NCI-H2227 (cell line): ENCODE measurements around the gene NDUFA8.

ENCODE experiments used
- DNase-seq: peaks from one replicate; lab custom pipeline; 2025; ENCODE audit not compliant: unreplicated experiment; lab: John Stamatoyannopoulos, UW

The NDUFA8 gene

DNA sequence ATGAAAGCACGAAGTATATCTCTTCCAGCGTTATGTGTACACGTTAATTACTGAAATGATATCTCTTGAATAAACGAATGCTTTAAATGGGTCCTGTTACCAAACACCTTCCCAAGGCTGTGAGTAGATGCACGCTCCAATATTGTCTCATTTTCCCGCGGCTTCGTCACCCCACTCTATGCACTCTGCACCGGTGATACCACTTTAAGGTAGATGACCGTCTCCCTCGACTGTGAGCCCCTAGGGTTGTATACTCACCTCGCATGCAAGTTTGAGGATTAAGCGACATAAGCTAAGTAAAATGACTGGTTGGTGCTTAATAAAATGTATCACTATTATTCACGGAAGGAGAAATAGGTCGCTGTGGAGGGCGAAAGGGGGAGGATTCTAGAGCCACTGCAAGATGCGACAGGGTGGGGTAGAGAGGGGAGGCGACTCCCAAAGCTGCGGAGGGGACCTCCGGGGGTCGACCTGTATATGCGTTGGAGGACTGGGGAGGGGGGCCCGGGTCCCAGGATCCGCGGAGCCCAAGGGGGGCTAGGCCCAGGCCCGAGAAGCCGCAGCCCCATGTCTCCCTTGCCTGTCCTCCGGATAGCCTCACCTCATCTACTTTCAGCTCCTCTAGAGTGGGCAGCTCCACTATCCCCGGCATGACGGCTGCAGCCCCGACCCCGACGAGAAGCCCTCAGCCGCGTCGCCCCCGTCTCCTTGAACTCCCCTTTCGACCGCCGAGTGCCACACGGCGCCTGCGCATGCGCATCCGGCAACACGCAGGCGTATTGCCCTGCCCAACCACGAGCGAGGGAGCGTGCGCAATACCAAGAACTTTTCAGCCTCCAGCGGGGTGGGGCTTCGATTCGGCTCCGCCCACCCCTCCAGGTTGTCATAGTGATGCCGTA lies at the start of gene NDUFA8, which contains the start of gene MORN5:
Gene NDUFA8 (minus strand): TSS at position 754 of the 899 bp plus-strand sequence. CDS start 102 bp downstream, at position 652.
Gene MORN5 (plus strand): TSS at position 883 of the 899 bp plus-strand sequence. CDS start 65 bp downstream, outside the sequence.
- peak; percentile 96 for DNase-seq

DNA sequence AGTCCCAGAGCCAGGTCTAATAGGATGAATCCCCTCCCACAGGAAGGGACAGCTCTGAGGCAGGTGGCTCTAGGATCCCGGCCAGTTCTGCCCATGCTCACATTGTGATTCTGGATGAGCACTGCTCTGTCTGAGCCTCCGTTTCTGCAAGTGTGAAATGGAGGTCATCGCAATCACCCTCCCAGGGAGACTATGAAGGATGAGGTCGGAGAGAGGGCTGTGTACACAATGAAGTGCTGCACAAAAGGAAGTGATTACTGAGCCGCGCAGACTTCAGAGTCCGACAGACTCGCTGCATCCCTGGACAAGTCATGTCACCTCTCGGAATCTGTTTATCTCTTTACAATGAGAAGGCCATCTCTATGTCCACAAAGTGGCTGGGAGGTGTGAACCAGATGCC lies 47.5 kb upstream of the NDUFA8 start:
- no peak for DNase-seq

DNA sequence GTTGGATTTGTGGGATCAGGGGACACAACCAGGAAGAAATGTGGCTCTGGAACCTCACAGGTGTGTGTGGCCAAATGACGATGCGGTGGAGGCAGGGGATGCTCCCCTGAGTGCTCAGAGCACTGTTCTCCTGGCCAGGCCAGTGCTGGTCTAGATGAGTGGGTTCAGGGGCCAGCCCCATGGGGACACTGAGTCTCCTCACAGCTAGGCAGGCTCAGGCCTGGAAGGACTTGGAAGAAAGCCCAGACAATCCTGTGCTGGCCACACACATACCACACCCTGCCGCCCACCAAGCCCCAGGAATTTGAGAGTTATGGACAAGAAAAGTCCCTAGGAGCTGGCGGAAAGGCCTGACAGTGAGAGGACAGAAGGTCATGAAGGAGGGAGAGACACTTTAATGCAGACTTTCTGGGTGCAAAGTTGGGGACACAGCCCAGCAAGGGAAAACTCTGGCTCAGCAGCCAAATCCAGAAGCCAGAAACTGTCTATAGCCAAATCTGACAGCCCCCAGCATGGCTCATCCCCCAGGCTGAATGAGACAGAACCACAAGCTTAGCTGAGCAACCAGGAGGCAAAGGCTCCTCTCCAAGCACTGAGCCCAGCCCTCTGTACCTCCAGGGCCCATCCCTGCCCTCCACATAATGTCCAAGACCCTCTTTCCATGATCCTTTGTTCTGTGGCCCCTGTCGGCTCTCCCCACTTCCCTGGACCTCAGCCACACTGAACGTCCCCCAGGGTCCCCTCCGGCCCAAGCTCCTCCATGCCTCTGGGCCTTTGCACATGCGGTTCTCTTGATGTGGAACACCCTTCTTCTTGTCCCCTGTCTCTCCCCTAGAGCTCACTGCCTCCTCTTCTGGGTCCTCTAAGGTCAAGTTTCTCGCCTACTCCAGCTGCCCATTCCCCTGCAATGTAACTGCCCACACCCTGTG lies 46.8 kb upstream of the NDUFA8 start:
- DNase-seq, result no peak

DNA sequence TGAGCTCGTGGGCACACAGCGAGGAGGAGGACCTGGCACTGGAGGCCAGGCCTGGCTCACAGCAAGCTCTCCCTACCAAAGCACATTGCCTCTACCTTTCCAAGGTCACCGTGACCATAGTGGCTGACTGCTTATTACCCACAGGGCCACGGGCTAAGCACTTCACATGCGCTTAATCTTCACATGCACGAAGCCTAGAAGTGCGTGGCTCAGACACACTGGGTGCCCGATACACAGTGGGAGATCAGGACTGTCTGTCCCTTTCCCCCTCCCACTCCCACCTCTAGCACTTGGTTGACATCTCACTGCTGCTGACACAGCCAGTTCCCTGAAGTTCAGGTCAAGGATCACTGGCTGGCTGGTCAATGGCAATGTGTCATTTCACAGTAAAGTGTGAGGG lies 45.6 kb upstream of the NDUFA8 start:
- no peak for DNase-seq

DNA sequence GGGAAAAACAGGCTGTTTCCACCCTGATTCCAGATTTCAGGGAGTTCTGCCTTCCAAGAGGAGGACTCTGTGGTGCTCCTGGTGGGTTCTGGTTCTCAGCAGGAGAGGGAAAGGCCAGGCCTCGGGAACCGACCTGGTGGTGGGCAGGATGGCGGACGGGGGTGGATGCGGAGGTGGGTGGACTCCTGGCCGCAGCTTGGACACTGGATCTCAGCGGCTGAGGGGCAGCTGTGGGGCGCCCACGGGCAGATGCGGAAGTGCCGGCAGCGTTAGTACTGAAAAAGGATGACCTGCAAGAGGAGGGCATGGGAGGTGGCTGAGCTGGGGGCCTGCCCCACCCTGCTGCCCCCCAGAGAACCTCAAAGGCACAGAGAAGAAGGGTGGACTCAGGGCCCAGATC lies 44.9 kb upstream of the NDUFA8 start:
- DNase-seq, result no peak

DNA sequence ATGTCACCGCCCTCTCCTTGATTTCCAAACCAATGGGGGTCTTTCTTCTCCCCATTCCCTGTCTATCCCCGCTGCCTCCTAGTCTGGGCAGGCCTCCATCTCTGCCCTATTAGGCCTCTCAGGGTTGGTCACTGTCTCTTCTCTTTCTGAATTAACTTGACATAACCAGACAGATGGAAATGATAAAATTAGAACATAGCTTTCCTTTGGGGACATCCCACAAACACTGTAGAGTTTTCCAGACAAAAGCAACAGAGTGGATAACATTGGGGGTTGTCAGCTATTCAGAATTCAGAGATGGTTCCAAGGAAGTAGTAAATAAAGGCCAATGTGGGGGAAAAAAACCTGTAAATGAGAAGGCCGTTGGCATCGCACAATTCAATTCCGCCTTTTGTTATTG lies 44.5 kb upstream of the NDUFA8 start:
- DNase-seq, result no peak

DNA sequence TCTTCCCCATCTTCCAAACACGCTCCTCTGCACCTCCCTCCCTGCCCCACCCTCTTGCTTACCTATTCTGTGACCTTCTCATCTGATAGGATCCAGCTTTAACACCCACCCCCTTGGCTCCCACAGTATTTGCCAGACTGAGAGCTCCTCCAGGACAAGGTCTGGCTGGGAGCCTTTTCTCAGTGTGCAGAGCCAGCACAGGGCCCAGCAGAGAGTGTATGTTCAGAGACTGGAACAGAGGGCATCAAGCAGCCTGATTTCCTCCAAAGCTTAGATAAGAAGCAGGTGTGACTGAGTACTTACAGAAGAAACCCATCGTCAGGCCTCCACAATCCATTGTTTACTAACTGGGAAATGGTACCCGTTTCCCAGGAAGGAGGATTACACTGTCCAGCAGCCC lies 42.5 kb upstream of the NDUFA8 start:
- DNase-seq, result no peak

DNA sequence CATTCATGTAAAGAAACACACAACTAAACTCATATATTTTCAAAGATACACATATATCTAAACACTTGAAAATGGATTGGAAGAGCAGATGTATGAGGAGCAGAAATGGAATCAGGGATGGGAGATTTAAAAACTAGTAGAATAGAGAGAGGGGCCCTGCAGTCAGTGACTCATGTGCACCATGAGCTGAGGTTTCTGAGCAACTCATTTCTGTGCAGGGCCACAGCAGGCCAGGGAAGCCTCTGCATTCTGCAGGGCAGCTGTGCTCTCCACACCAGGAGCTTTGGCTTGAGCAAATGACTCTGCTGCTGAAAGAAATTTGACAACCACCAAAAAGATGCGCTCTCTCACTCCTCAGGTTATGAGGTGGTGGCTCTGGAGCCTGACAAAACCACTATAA lies 42.1 kb upstream of the NDUFA8 start:
- no peak for DNase-seq

DNA sequence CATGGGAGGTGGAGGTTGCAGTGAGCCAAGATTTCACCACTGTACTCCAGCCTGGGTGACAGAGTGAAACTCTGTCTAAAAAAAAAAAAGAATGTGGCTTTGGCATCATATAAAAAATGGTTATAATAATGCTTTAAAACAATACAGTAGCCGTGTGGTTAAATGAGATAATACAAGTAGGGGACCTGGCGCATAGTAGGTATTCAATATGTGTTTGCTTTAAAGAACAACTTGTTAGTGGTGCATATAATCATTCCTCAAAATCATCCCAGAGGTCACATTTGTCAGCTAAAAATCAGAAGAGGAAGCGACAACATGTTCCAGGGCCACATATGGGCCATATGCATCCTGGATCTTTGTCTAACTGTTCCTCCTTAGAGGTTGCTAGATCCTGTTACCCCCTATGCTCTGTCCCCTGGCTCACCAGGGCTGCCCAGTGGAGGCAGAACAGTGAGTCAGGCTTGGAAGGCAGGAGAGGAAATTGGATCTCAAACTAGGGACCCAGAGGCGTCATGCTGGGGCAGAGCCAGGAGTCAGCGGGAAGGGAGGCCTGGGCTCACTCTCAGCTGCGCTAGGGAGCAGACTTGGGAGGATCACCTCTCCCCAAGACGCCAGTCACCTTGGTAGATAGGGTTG lies 41.5 kb upstream of the NDUFA8 start:
- no peak for DNase-seq

DNA sequence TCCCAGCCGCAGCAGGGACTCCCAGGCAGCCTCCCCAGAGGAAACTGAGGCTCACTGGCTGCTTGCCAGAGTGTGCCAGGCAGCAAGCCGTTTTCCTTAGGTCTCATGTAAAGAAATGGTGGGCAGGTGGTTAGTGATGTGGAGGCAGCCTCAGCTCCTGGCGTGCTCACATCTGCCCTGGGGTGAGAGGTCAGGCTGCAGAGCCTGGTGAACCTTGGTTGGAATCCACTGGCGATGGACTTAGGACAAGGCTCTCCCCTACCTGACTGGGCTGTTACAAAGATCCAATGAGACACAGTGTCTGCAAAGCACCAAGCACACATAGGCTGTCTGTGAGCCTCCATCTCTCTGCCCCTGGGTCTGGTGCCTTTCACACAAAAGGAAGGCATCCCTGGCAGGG lies 38.3 kb upstream of the NDUFA8 start:
- DNase-seq, result no peak

DNA sequence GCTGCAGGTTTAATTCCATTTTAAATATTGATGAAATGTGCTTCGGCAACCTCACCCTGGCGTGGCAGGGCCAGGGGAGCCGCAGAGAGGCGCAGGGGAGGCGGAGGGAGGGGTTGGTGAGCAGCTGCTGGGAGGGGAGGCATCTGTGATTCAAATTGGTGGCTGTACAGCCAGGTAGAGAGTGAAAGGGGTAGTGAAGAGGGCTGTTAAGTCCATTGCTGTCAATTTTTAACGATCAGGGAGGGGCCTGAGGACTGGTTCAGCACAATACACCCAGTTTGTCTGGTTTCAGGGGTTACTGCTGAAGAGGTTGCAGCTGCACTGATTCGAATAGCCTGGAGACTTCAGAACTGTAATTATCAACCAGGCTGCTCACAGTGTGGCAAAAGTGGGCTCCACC lies 37.8 kb upstream of the NDUFA8 start:
- DNase-seq, result peak; percentile 90

DNA sequence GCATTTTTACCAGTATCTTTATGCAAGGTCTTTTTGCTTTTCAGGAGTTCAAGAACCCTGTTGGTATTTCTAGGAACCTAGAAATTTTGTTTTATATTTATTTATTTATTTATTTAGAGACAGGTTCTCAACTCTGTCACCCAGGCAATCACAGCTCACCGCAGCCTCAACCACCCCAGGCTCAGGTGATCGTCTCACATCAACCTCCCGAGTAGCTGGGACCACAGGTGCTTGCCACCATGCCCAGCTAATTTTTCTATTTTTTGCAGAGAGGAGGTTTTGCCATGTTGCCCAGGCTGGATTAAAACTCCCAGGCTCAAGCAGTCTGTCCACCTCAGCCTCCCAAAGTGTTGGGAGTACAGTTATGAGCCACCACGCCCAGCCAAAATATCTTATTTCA lies 36.3 kb upstream of the NDUFA8 start:
- DNase-seq, result no peak

DNA sequence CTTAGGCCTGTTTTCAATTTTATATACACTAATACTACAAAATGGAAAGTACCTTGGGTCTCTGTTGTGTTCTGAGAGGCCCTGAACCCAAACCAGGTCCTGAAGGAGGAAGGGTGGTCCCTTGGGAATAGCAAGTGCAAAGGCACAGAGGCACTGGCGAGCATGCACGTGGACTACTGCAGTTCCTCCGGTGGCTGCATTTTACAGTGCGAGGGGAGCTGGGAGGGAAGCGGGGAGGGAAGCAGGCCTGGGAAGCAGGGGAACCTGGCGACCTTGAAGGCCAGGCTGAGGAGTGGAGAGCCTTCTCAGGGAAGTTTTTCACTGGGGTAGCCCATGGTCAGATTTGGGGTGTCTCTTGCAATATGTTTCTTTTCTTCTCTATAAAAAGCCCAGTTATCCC lies 34.1 kb upstream of the NDUFA8 start:
- DNase-seq, result no peak

DNA sequence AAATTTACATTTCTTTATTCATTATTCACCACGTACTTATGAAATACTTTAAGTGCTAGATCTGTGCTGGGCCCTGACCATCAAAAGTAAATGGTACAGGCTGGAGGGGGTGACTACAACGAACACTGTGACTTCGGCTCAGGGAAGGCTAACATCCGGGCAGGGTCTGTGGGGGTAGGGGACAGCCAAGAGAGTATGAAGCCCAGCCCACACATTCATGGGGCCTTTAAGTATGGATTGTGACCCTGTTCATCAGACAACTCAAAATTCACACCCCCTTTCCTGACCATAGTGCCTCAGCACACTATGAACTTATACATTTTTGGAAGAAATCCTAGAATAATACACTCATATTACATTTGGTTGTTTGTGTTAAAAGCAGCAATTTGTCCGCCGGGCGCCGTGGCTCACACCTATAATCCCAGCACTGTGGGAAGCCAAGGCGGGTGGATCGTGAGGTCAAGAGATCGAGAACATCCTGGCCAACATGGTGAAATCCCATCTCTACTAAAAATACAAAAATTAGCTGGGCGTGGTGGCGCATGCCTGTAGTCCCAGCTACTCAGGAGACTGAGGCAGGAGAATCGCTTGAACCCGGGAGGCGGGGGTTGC lies 33.4 kb upstream of the NDUFA8 start:
- DNase-seq, result peak; percentile 35

DNA sequence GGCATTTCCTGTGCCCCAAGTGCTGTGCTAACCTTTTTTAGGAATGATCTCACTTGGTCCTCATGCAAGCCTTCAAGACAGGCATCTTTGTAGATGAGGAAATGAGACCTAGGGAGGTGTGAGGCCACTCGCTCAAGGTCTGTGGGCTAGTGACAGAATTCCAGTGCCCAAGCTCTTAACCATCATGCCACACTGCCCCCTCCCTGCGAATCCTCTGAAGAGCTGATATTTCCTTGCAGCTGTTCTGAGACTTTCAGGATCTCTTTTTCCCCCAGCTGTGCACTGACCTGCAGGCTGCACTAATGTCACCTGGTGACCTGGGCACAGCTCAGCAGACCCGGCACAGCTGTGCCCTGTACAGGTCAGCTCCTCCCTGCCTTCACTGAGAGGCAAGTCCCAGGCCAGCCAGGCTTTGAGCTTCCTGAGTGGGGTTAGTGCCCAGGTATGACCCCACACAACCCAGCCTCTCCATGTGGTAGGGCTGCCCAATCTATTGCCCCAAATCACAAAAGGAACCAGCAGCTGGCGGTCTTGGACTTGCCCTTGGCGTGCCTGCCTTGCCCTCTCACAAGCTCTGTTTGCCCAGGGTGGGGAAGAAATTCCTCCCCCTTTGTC lies 32.8 kb upstream of the NDUFA8 start:
- no peak for DNase-seq

DNA sequence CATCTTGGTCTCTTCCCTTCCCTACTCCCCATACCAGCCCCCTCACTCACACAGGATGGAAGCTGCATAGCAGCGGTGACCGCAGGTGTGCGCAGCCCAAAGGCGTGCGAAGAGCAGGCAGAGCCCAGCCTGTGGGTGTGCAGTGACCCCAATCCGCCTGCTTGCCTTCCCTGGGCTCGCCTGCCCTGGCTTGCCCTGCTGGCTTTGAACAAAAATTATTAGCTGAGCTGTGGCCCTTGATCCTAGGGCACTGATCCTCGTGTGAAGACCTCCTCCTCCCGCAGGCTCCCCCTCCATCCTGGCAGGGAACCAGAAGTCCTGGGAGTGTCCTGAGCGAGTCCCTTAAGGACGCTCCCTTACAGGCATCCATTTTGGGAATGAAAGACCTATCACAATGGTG lies 32.0 kb upstream of the NDUFA8 start:
- DNase-seq, result no peak

DNA sequence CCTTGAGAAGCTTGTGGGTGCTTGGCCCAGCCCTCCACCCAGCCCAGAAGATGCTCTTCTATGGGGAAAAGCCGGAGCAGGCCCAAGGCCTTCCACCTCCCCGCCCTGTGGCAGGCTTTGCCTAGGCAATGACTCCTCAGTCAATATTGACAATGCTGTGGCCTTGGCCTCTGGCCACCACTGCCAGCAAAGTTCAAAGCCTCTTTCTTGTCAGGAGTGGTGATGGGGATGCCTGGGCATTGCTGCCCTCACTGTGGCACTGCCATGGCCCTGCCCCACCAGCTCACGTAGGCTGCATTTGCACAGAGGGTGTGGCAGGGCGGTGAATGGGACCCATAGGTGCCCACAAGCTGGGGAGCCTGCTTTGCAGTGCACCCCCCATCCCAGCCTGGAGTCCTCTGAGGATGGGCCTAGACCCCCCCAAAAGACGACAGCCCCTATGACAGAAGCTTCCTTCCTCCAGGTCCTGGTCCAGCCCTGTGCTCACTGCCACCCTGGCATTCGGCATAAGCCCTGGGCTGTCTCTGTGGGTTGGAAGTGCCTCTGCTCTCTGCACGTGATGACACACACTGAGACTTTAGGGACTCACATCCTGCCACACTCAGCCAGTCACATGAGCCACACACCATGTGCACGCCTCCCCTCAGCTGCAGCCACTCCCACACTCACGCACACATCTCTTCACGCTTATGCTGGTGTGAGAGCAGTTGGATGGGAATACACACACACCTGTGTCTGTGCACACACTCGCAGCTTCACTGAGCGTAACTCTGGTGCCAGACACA lies 31.2 kb upstream of the NDUFA8 start:
- DNase-seq, result no peak

DNA sequence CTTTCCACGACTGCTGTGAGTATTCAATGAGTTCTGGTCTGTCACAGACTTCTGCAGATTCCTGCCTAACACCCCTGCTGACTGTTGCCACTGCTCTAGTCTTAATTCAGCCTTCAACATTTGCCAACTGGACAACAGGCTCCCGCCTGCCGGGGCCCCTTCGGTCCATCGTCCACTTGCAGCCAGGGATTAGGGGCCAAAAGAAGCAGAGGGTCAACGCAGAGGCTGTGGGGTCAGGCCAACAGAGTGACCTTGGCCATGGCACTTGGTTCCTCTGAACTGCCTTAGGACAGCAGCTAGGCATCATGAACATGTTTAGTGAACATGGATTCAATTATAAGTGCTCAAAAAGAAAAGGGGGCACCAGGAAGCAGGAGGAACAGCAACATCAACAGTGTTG lies 28.8 kb upstream of the NDUFA8 start:
- DNase-seq, result no peak

DNA sequence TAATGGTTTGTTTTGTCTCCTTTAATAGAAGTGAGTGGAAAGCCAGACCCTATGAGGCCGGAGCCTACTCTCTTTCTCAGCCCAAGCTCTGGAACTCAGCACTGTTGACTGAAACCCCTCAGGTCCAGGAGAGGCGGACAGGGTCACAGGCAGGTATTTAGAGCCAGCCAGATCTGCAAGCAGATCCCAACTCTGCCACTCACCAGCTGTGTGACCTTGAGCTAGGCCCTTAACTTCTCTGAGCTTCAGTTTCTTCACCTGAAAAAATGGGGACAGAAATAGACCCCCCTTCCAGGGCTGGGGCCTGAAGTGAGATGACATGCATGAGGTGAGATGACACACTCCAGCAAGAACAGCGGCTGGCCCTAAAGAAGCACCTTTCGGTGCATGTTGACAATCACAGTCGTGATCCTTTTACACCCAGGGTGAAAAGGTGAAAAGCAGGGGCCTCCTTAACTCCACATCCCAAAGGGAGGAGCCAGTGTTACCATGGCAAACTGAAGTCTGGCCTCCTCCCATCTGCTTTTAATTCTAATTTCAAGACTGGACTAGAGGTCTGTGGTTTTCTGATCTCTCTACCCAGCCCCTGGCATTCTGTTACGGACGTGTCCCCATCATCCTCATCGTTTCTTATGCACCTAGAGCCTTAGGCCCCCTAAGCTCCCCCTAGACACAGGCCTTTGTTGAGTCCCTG lies 27.3 kb upstream of the NDUFA8 start:
- no peak for DNase-seq
